ENCODE measurements around the gene MAEA.

MAEA gene

GRCh38 chr4:1381181-1381621 is 91.5 kb downstream of the MAEA start:
- Mint-ChIP-seq H3K4me3 (no peak overlapping the region), H3K27me3 (ENCODE audit: low read depth) (no peaks in the 10 kb centered on the region), H3K36me3 (ENCODE audit: low read depth) (peaks cover 5% of the 10 kb centered on the region), H3K27ac (no peak overlapping the region), H3K4me1 (no peaks in the 10 kb centered on the region), H3K9me3 (no peaks in the 10 kb centered on the region)
- TF ChIP-seq CTCF (IDR thresholded peaks at IDR 0.05; ENCODE audit: unreplicated experiment in 3 of 3), result no peak

GRCh38 chr4:1381944-1382541 is 92.4 kb downstream of the MAEA start:
- no peaks in the 10 kb centered on the region for H3K4me1 Mint-ChIP-seq
- TF ChIP-seq CTCF (IDR thresholded peaks at IDR 0.05; ENCODE audit: unreplicated experiment in 3 of 3), result no peak
- no peak overlapping the region for H3K27ac Mint-ChIP-seq
- peaks cover 10% of the 10 kb centered on the region for H3K36me3 Mint-ChIP-seq (ENCODE audit: low read depth)
- H3K27me3 Mint-ChIP-seq (ENCODE audit: low read depth), result no peaks in the 10 kb centered on the region
- H3K4me3 Mint-ChIP-seq, result no peak overlapping the region
- no peaks in the 10 kb centered on the region for H3K9me3 Mint-ChIP-seq

GRCh38 chr4:1382776-1383727 is 93.4 kb downstream of the MAEA start:
- Mint-ChIP-seq H3K27me3 (ENCODE audit: low read depth) (no peaks in the 10 kb centered on the region), H3K27ac (no peak overlapping the region), H3K4me3 (no peak overlapping the region), H3K36me3 (ENCODE audit: low read depth) (peaks cover 17% of the 10 kb centered on the region), H3K9me3 (no peaks in the 10 kb centered on the region), H3K4me1 (no peaks in the 10 kb centered on the region)
- TF ChIP-seq CTCF (IDR thresholded peaks at IDR 0.05; ENCODE audit: unreplicated experiment in 3 of 3), result no peak

GRCh38 chr4:1383728-1384591 is 94.3 kb downstream of the MAEA start:
- H3K4me1 Mint-ChIP-seq, result no peaks in the 10 kb centered on the region
- no peaks in the 10 kb centered on the region for H3K27me3 Mint-ChIP-seq (ENCODE audit: low read depth)
- H3K27ac Mint-ChIP-seq, result no peak overlapping the region
- no peak for TF ChIP-seq CTCF (IDR thresholded peaks at IDR 0.05; ENCODE audit: unreplicated experiment in 3 of 3)
- H3K9me3 Mint-ChIP-seq, result peaks cover 8% of the 10 kb centered on the region
- H3K36me3 Mint-ChIP-seq (ENCODE audit: low read depth), result peaks cover 26% of the 10 kb centered on the region
- no peak overlapping the region for H3K4me3 Mint-ChIP-seq

GRCh38 chr4:1384675-1385372 is 95.1 kb downstream of the MAEA start:
- H3K27ac Mint-ChIP-seq, result no peak overlapping the region
- H3K4me1 Mint-ChIP-seq, result no peaks in the 10 kb centered on the region
- H3K9me3 Mint-ChIP-seq, result peaks cover 12% of the 10 kb centered on the region
- no peak overlapping the region for H3K4me3 Mint-ChIP-seq
- no peak for TF ChIP-seq CTCF (IDR thresholded peaks at IDR 0.05; ENCODE audit: unreplicated experiment in 3 of 3)
- H3K36me3 Mint-ChIP-seq (ENCODE audit: low read depth), result peaks cover 33% of the 10 kb centered on the region
- no peaks in the 10 kb centered on the region for H3K27me3 Mint-ChIP-seq (ENCODE audit: low read depth)
